HG03469 (cell line): ENCODE data around the gene KLHDC3.
"Not testable (repeated sequence)": the region's sequence is repeated elsewhere in the genome, so short reads cannot be mapped to it uniquely, and the experiment has no call there.

ENCODE experiments used
- ATAC-seq: cut with Tn5 transposase; IDR thresholded peaks from one replicate; pipeline ENCODE4 v1.9.1; 2021; ENCODE audit warnings: mild to moderate bottlenecking, moderate library complexity, moderate number of reproducible peaks; ENCODE audit not compliant: unreplicated experiment

KLHDC3 gene

DNA sequence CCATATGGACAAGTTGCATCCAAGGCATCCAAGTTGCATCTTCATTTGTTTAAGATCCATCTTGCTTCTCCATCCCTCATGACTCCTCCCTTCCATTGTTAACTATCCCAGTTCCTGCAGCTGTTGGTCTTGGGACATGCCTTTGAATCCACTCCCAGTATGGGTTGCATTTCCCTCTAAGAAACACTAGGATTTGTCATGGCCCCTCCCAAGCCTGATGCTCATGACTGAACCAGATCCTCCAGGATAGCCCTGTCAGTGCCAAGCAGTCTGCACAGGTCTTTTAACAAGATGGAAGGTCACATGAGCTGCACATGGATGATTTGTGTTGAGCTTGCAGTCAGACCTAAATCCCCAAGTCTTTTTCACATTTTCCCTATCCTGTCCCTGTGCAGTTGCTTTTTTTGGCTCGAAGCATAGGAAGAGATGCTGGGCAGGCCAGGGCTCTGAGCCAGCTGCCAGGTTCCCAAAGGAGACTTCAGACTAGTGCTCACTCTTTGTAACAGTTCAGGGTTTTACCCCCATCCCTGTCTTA lies 25.5 kb upstream of the KLHDC3 start:
- no peak for ATAC-seq

DNA sequence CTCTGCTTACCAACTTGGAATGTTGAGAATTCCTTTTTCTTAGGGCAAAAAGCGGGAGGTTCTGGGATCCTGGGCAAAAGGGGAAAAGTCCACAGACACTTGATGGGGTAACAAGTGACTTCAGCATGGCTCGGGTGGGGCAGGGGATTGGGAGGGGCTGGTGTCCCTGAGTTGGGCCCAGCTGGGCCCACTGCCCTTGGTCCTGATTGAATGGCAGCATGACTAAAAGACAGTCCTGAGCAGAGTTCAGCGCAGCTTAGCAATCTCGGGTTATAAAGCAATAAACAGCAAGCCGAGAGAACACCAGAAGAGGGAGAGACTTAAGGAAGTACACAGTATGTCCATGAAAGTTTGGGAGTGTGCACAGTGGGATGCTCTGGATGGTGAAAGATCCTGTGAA lies 24.1 kb upstream of the KLHDC3 start:
- no peak for ATAC-seq

DNA sequence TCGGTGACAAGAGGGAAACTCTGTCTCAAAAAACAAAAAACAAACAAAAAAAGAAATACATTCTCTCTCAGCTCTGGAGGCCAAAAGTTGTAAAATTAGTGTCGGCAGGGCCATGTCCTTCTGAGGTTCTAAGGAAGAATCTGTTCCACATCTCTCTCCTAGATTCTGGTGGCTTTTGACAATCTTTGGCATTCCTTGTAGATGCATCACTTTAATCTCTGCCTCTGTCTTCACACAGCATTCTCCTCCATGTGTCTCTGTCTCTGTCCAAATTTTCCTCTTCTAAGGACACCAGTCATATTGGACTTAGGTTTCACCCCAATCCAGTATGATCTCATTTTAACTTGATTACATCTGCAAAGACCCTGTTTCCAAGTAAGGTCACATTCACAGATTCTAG lies 20.6 kb upstream of the KLHDC3 start:
- ATAC-seq, result no peak

DNA sequence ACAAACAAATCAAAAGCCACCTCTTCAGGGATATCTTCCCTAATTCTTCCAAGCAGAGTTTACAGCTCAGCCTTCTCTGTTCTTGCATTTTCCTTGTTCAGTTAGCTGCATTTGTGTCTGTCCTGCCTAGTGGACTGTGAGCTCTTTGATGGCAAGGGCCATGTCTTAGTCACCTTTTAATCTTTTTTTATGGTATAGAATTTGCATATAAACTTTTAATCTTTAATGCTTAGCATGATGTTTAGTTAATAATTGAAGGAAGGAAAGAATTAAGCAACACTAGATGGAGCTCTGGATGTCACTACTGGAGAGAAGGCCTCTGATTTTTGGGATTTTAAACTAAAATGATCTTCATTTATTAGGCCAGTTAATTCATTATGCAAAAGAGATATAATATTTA lies 17.5 kb upstream of the KLHDC3 start:
- ATAC-seq, result no peak

DNA sequence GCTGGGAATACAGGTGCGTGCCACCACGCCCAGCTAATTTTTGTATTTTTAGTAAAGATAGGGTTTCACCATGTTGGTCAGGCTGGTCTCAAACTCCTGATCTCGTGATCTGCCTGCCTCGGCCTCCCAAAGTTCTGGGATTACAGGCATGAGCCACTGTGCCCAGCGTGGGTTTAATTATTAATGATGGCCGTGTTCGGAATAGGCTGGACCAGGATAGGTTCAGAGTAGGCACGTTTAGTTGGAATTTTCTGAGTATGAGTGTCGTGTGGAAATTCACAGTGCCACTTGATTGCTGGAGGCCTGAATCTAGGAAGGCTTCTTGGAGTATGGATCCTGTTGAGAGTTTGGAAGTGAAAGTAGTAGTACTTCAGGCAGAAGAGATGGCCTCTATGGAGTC lies 15.8 kb upstream of the KLHDC3 start:
- not testable (repeated sequence) for ATAC-seq

DNA sequence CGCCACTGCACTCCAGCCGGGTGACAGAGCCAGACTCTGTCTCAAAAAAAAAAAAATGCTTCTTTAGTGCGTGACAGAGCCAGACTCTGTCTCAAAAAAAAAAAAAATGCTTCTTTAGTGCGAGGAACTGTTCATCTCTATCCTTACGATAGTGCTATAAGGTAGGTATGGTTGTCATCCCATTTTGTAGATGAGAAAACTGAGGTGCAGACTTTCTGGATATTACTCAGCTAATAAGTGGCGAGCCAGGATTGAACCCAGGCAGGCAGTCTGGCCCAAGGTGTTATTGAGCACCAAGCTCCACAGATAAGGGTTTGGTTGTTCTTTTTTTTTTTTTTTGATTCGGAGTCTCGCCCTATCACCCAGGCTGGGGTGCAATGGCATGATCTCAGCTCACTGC lies 12.2 kb upstream of the KLHDC3 start:
- no peak for ATAC-seq

DNA sequence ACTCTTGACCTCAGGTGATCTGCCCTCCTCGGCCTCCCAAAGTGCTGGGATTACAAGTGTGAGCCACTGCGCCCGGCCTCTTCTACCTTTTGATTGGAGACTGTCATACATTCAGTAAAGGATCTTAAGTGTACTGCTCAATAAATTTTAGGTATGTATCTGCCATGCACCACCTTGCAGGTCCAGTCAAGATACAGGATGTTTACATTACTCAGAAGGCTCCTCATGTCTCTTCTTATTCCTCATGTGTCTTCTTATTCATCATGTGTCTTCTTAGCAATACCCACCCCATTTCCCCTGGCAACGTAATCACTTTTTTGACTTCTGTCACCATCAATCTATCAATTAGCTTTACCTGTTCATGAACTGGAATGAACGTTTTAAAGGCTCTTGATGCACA lies 8.2 kb upstream of the KLHDC3 start:
- ATAC-seq, result no peak

DNA sequence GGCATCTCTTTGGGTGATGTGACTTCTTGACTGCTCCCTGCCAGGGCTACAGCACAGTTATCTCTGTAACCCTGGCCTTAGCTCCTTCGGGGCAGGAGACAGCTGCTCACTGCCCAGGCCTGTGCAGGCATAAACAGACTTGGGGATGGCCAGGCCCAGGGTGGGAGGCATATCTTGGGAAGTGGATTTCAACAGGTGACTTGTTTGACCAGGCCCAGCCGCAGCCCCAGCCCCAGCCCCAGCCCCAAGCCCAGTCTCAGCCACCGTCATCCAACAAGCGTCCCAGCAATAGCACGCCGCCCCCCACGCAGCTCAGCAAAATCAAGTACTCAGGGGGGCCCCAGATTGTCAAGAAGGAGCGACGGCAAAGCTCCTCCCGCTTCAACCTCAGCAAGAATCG lies 7.8 kb upstream of the KLHDC3 start:
- ATAC-seq, result no peak

DNA sequence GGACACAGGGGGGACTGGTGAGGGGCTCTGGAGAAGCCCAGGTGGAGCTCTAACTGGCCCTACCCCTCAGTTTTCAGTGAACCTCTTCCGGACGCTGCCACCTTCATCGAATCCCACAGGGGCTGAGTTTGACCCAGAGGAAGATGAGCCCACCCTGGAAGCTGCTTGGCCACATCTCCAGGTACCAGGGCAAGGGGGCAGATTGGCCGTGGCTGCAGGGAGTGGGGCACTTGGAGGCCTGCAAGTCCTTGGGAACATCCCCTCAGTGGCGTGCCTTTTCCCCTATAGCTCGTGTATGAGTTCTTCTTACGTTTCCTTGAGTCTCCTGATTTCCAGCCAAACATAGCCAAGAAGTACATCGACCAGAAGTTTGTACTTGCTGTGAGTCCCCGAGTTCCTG lies 6.9 kb upstream of the KLHDC3 start:
- no peak for ATAC-seq

DNA sequence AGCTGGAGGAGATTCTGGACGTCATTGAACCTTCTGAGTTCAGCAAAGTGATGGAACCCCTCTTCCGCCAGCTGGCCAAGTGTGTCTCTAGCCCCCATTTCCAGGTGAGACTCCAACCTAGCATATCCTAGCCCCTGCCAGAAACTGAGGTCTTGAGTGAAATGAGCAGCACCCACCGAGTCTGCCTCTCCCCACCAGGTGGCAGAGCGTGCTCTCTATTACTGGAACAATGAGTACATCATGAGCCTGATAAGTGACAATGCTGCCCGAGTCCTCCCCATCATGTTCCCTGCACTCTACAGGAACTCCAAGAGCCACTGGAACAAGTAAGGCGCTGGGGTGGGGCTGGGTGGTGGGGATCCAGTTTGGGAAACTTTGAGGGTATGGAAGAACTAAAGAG lies 4.9 kb upstream of the KLHDC3 start:
- no peak for ATAC-seq

DNA sequence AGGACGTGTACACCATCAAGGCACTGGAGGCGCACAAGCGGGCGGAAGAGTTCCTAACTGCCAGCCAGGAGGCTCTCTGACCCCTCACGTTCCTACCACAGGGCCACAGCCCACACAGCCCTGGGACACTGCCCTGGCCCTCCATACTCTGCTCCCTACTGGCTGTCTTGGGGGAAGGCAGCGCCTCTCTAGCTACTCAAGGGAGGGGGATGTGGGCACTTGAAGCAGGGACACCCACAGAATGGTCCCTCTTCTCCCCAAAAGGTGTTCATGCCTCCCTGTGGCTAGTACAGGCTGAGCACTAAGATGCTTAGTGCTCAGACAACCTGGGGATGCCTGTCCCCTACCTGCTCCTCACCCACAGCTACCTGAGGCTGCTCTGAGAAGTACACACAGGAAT lies 2.8 kb upstream of the KLHDC3 start:
- no peak for ATAC-seq

DNA sequence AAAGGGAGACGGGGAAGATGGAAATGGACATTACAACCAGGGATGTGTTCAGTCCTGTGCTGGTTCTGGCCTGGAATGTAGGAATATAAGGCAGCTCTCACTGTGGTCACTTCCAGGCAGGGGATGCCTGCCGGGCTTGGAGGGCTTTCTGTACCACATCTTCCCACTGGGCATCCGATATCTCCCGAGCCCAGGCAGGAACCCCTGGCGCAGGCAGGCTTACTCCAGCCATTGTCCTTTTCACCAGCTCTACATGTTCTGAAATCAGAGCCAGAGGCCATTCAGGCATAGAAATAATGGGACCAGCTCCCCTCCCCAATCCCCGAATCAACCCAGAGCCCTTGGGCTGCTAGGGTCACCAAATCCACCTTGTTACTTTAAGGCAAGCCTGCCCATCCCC lies 1.7 kb upstream of the KLHDC3 start:
- ATAC-seq, result no peak

DNA sequence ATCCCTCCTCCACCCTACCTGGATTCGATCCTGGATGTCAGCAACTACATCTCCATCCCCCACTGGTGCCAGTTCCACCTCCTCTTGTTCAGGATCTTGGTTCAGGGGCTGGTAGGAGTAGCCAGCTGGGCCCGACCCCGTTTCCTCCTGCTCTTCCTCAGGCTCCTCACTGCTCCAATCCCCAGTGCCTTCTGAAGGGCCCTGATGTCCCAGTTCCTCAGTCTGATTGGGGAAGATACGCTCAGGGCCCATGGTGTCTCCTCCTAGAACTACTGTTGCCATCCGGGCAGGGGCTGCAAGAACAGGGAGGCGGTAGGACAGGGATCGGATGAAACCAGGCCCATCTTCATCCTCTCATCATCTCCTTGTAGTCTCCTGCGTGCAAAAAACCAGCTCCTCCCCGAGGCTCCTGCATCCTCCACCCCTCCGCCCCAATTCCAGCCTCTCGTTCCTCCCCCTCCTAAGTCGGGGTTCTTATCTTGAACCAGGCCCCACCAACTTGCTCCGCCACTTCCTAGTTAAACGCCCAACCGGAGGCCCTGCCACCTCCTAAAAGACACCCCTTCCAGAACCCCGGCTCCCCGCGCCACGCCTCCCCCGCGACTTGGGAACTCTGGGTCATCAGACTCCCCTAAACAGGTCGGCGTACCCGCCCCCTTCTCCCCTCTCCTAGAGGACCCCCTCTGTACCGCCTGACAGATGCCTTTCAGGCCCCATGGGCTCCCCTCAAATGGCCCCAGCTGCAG lies 779 bp upstream of the KLHDC3 start:
- ATAC-seq, result peak; percentile 2

DNA sequence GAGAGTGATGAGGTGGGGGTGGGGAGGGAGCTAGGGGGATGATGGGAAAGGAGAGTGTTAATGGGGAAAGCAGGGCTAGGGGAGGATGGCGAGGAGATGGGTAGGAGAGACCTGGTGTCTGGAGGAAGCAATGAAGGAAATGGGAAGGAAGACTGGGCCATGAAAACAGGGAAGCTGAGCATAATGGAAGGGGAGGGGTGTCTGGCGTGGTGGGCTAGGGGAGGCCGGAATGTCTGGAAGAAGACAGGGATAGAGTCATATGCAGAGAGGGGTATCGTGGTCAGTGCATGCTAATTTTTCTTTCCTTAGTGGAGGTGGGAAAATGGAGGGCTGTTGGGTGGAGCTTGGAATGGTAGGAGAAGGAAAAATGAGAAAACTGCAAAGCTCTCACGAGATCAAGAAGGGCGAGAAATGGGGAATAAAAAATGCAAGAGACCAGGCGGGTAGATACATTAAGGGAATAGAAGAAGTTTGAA lies 423 bp downstream of the KLHDC3 start:
- no peak for ATAC-seq

DNA sequence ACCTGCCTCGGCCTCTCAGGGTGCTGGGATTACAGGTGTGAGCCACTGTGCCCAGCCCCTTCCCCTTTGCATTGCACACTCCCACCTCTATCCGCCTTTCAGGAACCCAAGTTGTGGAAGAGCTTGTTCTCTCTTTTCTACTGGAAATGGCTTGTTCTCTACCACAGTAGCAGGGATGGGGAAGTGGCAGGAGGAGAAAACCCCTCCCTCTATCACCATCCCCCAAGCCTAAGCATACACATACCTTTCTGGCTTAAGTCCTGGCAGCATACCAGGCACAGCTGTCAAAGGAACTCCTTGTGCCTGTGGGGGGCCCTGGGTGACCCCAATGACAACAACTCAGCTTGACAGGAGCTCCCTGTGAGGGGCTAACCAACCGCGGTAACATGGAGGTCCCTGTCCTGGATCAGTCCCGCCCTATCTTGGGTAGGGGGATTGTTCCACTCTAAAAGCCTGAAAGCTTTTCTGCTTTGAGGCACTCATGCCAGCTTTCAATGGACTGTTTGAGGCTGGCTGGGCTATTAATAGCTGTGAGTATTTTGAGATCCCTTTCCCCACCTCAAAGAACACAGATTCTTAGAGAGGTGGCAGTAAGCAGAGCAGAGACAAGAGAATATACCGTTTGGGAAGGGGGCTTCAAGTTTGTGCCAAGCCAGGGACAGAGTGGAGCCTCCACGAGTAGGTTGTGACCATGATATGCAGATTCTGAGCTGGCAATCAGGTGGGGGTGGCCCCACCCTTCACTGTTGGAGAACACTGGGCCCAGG lies 2.3 kb downstream of the KLHDC3 start:
- no peak for ATAC-seq

DNA sequence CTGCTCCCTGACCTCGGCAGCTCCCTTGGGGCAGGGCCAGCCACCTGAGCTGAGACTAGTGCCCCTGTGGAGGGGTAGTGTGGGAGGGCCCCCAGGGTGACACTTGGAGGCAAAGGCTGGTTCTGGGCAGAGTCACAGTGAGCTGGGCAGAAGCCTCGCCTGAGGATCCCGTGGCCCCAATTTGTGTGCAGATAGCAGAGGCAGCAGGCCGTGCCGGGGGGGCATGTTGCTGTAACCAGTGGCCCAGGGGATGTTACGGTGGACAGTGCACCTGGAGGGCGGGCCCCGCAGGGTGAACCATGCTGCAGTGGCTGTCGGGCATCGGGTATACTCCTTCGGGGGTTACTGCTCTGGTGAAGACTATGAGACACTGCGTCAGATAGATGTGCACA lies 2.9 kb downstream of the KLHDC3 start:
- ATAC-seq, result no peak

DNA sequence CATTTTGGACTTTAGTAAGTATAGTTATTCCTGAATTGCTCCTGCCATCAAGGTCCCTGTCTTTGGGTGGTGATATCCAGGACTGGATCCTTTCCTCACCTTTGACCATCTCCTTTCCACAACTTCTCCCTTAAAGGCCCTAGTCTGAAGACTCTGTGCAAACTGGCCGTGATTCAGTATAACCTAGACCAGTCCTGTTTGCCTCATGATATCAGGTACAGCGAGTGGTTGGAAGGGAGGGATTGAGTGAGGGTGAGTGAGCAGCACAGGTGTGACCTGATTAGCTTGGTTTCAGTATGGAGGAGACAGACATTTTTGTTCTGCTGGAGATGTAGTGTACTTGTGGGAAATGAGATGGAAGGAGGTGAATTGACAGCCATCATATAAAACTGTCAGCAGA lies 5.1 kb downstream of the KLHDC3 start:
- no peak for ATAC-seq

DNA sequence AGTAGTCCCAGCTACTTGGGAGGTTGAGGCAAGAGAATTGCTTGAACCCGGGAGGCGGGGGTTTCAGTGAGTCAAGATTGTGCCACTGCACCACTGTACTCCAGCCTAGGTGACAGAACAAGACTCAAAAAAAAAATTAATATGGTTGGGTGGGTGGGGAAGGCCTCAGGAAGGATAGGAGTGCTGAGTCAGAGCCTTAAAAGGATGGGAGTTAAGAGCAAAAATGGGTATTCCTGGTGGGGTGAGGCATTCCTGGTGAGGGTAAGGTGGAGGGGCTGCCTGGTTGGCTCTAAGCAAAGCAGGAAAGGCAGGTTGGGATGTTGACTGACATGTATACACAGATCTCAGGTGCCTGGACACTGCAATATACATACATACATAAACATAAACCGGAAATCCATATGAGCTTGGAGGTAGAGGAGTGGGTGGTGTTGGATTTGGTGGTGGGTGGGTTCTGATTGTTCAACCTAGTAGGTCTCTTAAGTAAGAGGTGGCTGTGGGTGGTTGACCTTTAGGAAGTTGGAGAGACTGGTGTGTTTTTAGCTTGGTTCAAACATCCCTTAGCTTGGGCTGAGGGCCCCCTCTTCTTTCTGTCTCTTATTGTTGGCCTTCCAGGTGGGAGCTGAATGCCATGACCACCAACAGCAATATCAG lies 6.1 kb downstream of the KLHDC3 start:
- ATAC-seq, result no peak

DNA sequence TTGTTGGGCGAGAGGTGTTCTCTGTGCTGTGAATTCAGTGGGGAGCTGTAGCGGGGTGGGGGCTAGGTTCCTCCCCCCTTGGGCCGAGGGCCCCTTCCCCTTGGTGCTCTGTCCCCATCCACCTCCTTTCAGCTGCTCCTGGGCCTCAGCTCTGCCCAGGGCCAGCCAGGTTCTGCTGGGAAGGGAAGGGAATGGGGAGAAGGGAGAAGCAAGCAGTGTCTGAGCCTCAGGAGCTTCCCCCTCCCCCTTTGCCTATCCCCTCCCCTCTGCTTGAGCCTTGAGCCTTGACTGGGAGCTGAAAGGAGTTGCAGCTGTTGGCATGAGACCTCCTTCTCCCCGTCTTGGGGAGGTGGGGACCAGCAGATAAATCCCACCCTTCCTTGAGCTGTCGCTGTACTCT lies 6.8 kb downstream of the KLHDC3 start:
- no peak for ATAC-seq

DNA sequence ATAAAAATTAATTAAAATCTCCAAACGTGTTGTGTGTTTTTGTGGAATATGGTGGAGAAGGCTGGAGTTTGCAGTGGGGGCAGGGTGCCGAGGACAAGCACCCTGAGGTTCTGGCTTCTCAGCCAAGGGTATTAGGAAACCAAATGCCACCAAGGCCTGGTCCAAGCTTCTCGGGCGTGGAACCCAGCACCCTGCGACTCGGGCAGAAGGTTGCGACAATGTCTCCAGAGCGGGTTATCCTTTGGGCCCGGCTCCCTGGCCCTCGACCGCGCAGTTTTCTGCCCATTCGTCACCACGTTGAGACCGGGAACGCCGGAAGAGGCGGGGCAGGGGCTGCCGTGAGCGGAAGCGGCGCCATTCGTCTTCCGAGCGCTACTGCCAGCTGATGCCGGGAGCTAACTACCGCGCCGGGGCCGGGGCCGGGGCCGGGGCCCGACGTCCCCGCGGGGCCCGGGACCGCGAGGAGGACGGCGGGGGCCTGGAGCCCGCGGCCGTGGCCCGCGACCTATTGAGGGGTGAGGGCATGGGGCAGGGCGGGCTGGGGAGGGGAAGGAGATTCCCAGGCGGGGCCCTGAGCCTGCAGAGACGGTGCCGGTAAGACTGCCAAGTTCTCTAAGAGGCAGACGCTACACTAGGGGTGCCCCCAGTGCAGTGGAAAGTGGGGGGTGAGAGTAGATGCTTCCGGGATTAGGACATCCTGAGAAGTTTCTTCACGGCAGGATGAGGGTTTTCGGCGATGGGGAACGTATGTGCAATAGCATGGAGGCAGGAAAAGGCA lies 7.4 kb downstream of the KLHDC3 start, which contains the start of gene RRP36:
TSS of gene RRP36 (plus strand) at position 354 of the 778 bp plus-strand sequence. CDS start at position 386, 32 bp downstream.
- ATAC-seq, result peak; percentile 51

DNA sequence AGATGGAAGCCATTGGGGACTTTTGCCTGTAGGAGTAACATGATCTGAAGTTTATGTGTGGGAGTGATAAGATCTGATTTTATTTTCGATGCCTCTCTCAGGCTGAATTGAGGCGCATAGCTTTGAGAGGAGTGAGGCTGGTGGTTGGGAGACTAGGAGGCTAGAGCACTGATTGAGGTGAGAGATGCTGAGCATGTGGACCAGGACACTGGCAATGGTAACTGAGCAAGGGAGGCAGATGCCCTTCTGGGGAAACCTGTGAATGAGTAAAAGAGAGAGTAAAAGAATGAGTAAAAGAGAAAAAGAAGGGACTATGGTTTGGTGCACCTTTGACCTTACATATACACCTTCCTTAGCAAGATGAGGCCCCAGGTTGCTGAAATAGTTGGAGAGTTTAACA lies 10.4 kb downstream of the KLHDC3 start:
- ATAC-seq, result no peak
